CD4-positive, alpha-beta T cell treated with Interleukin-17A for 4 hours (primary cell): ENCODE results near the gene FNDC11.
A peak's percentile ranks its signal among the peaks of the same experiment; 100 is the strongest.

Source experiments
- DNase-seq: peaks from one replicate; pipeline ENCODE4 v3.0.0-alpha.2; 2020; ENCODE audit warnings: mixed read lengths

Gene FNDC11

GRCh38 chr20:63525971-63526370 is 28.0 kb upstream of the FNDC11 start:
- DNase-seq: no peak

DNA sequence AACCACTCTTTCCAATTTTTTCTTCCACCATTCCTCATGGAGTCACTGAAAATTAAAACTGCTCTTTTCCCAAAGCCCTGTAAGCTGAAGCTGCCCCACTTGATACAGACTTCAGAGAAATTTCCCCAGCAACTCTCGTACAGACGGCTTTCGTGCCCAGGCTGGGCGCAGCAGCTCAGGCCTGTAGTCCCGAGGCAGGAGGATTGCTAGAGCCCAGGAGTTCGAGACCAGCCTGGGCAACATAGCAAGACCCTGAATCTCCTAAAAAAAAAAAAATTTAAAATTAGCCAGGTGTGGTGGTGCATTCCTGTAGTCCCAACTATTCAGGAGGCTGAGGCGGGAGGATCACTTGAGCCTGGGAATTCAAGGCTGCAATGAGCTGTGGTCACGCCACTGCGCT is 26.8 kb upstream of the FNDC11 start:
- DNase-seq: no peak

GRCh38 chr20:63529180-63529860 is 24.6 kb upstream of the FNDC11 start:
- DNase-seq: no peak

DNA sequence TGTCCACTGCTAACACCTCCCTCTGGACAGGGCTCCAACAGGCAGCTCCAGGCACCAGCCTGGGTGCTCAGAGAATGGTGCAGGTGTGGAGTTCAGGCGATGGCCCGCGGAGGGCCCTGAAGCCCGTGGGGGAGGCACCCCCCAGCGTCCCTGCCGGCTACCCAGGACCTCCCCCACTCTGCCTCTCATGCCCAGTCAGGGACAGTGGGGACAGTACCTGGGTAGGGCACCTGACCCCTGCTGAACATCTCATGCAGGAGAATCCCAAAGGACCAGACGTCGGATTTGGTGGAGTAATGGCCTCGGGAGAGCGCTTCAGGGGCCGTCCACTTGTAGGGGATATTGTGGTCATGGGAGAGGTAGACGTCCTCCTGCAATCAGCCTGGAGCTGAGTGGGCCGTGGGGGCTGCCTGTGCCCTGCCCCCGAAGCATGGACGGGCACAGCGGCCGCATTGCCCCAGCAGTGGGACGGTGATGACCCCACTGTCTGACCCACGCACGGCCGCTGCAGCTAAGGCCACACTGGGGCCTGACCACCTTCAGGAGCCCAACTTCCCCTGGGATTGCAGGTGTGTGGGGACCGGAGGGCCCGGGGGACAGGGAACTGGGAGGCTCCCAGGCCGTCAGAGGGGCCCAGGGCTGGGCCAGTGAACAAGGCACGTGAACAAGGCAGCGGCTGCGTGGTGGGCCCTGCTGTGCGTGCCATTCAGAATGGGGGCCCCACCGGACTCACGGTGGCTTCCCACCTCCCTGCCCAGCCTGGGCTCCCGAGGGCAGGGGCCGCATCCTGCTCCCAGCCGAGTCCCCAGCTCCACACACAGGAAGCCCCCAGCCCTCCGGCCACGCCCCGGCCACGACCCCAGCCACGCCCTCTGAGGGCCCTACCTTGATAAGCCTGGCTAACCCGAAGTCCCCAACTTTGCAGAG is 23.8 kb upstream of the FNDC11 start:
- DNase-seq: no peak

DNA sequence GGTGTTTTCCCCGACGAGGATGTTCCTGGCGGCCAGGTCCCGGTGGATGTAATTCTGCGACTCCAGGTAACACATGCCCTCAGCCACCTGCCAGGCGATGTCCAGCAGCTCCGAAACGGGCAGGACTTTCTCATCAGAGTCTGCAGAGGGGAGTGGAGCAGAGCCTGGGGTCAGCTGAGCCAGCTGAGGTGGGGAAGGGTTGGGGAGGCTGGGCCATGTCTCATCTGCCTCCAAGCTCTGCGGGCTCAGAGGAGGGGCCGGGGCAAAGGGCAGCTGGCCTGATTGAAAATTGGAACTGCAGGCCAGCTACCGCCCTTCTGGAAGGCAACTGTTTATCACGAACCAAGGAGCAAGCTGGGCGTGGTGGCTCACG is 23.2 kb upstream of the FNDC11 start:
- DNase-seq: no peak

DNA sequence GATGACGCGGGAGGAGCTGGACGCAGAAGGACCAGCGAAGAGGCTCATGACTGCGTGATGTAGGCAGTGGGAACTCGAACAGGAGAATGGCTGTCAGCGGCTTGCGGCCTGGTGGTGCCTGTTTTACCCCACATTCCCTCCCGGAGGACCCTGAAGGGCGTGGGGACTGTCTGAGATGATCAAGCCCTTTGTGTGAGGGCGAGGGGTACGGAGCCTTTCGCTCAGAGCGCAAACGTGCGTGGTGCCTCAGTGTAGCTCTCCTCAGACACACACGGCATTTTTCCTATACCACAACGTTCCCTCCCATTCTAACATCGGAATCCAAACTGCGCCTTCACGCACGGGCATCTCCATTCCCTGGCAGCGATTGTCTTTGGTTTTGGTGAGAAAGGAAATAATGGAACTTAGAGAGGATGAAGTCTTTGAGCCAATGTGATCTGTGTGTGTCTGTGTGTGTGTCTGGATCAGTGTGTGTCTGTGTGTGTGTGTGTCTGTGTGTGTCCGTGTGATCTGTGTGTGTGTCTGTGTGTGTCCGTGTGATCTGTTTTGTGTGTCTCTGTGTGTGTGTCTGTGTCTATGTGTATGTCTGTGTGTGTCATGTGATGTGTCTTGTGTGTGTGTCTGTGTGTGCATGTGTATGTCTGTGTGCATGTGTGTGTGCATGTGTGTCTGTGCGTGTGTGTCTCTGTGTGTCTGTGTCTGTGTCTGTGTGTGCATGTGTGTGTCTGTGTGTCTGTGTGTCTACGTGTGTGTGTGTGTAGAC is 22.1 kb upstream of the FNDC11 start:
- DNase-seq: no peak

GRCh38 chr20:63532449-63532971 is 21.4 kb upstream of the FNDC11 start:
- DNase-seq: no peak

GRCh38 chr20:63533388-63533787 is 20.6 kb upstream of the FNDC11 start:
- no peak for DNase-seq

DNA sequence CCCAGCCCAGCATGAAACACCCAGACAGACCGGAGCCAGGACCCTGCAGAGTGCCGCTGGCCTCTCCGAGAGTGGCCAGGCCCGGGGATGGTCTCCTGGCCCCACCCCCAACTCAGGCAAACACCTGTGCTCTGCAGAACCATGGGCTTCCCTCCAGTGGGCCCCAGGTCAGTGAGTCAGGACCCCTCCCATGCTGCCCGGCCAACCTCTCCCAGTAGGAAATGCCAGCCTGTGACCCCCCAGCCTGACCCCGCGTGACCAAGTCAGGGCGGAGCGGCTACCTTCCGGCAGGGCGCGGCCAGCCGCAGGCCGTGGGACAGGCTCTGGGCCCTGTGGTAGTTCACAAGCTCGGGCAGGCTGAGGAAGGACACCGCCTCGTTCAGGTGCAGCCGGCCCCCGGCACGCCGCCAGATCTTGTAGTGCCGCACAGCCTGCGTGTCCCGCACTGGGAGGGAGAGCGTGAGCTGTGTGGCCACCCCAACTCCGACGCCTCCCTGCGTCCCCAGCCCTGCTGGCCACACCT is 20.0 kb upstream of the FNDC11 start:
- no peak for DNase-seq

GRCh38 chr20:63534427-63534830 is 19.5 kb upstream of the FNDC11 start:
- DNase-seq: peak; percentile 1

GRCh38 chr20:63534831-63535651 is 18.9 kb upstream of the FNDC11 start:
- DNase-seq: peak; percentile 2

- no peak for DNase-seq
Measured at GRCh38 chr20:63536241-63536977, 17.6 kb upstream of the FNDC11 start.

- peak; percentile 36 for DNase-seq
Measured at GRCh38 chr20:63536997-63537524, 16.9 kb upstream of the FNDC11 start, which contains the start of gene PTK6. Gene PTK6, minus strand, starts transcription at chr20:63537376. Its CDS starts 62 bp downstream, at chr20:63537314.

DNA sequence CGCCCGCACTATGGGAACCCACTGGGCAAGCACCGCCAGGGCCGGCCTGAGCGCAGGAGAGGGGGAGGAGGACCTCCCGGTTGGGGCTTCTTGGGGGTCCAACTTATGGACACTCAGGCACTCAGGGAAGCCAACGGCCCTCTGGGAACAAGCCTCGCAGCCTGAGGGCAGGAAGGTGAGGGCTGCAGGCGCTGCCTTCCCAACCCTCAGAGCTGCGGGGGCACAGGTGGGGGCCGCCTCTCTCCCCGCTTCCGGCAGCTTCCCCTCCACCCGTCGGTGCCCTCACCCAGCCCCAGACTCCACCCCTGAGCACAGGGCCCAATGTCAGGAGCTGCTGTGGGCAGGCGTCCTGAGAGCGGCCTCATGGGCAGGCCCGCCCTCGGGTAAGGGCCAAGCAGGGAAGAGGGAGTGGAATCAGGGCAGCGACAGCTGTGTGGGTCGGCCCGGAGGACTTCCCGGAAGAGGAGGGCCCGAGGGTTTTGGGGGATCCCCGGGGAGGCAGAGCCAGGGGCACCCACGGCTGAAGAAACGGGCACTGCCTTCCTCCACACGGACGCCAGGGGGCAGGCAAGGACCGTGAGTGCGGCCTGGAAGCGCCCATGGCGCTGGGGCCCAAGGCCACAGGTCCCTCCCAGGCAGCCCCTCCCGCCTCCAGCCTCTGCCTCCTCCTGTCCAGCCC is 16.3 kb upstream of the FNDC11 start:
- peak; percentile 93 for DNase-seq

- no peak for DNase-seq
Measured at GRCh38 chr20:63538204-63539091, 15.5 kb upstream of the FNDC11 start.

DNA sequence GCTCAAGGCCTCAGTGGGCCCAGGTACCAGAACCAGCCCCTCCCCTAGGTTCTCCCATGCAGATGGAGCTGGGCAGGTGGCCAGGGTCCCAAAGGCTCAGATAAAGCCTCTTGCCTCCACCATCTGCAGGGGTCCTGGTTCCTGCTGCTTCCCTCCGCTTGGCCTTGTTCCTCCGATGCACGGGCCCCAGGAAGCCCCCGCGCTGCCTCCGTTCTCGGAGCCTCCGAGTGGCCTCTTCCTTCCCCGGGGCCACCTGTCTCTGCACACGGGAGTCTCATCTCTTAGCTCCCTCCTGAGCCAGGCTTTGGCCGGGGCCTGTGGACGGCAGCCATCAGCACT is 14.9 kb upstream of the FNDC11 start:
- DNase-seq: no peak

DNA sequence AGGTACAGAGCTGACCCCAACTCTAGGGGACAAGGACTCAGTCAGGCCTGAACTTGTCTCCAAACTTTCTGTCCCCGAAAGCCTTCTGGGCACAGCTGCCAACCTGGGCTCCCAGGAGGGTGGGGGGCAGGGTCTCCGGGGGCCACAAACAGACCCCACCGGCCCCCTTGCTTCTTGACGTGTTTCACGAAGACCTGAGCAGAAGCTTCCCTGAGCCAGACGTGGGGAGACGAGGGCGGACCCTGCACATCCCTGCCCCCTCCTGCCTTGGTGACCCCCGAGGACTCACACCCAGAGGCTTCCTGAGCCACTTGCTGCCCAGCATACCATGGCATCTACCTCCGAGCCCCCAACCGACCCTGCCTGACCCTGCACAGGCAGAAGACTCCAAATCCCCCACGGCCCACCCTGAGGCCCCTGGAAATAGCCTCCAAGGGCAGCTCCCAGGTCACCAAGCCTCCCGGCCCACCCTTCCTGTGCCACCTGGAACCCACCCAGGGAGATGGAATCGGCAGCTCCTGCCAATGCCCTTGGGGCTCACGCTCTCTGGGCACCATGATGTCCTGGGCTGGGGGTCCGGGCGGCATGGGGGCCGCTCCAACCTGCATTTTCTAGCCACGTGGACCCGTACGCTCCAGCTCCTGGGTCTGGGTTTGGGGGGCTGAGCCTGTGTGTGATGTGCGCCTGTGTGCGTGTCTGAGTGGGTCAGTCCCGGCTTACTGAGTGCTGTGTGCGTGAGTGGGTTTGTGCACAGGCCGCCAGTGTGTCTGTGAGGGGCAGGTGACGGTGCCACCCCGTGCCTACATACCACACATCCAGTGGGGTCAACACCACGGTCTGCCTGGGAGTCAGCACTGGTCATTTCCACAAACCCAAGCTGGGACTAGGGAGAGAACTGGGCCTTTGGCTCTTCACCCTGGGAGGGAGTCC is 14.3 kb upstream of the FNDC11 start:
- DNase-seq: no peak
